Measurements from ENCODE around the gene PDE9A.

- no peak for TF ChIP-seq POLR2A (IDR thresholded peaks at IDR 0.05)
- no peak for TF ChIP-seq CTCF (IDR thresholded peaks at IDR 0.05)
- TF ChIP-seq POLR2AphosphoS5 (IDR thresholded peaks at IDR 0.05): no peak
Measured at GRCh38 chr21:42761776-42762335, 108.4 kb downstream of the PDE9A start.

All from breast epithelium (tissue), 3 donors.